Mesothelial cell of epicardium (in vitro differentiated cells): Measurements from ENCODE around the gene KLHL2. TPM values are rescaled to one million over a fixed set of nuclear protein-coding genes. Genes with fewer than 3 reads are reported as not detected.
"Not testable (repeated sequence)": the region's sequence is repeated elsewhere in the genome, so short reads cannot be mapped to it uniquely, and the experiment has no call there.

Experiments used
- DNase-seq, 2 experiments: peaks; one replicate each; pipeline ENCODE4 v3.0.0; 2021; ENCODE audit warnings: low spot score in 2 of 2; ENCODE audit not compliant: unreplicated experiment in 2 of 2
- H3K27ac Mint-ChIP-seq: 2 replicates; pipeline ENCODE4 v1.8.0; 2021; ENCODE audit warnings: mixed read lengths
- H3K27me3 Mint-ChIP-seq: 2 replicates; pipeline ENCODE4 v1.8.0; 2021; ENCODE audit warnings: low read depth, mixed read lengths
- H3K36me3 Mint-ChIP-seq: 2 replicates; pipeline ENCODE4 v1.8.0; 2021; ENCODE audit warnings: mixed read lengths
- H3K4me1 Mint-ChIP-seq: 2 replicates; pipeline ENCODE4 v1.8.0; 2021; ENCODE audit warnings: mixed read lengths
- H3K4me3 Mint-ChIP-seq: 2 replicates; pipeline ENCODE4 v1.8.0; 2021; ENCODE audit warnings: mild to moderate bottlenecking, moderate library complexity, mixed read lengths
- H3K9me3 Mint-ChIP-seq: 2 replicates; pipeline ENCODE4 v1.8.0; 2021; ENCODE audit warnings: mixed read lengths
- total RNA-seq: library from RNA; stranded (reverse); gene quantifications from 3 replicates; pipeline ENCODE4 v1.2.1, GENCODE V29; 2021
- TF ChIP-seq, protein P1 (sequence below): fragments of 200-600 bp; sonication (generic); IDR thresholded peaks from one replicate; pipeline ENCODE4 v1.5.0; 2021; ENCODE audit warnings: antibody characterized with exemption; ENCODE audit not compliant: unreplicated experiment

The KLHL2 gene
- total RNA-seq, 1 donor from 2014 or later, result 9.9 TPM

DNA sequence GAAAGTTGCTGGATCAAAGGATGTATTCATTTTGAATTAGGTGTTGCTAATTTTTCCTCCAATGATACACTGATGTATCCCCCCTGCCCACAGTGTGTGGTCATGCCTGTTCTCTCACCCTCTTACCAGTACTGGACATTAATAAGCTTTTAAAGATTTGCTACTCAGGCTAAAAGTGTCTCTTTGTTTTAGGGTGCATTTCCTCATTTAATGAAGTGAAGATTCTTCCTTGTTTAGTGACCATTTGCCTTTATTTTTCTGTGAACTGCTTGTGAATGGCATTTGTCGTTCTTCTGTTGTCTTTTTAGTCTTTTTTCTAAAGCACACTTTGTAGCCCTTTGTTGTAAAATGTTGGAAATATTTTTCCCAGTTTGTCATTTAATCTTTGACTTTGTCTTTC, 125.1 kb downstream of the KLHL2 start:
- Mint-ChIP-seq H3K4me1 (peaks cover 39% of the 10 kb centered on the region), H3K27ac (peak overlapping the region; percentile 68), H3K4me3 (peak overlapping the region; percentile 61), H3K36me3 (peaks cover 2% of the 10 kb centered on the region), H3K9me3 (no peaks in the 10 kb centered on the region), H3K27me3 (no peaks in the 10 kb centered on the region)
- no peak for DNase-seq
- TF ChIP-seq, protein P1, sequence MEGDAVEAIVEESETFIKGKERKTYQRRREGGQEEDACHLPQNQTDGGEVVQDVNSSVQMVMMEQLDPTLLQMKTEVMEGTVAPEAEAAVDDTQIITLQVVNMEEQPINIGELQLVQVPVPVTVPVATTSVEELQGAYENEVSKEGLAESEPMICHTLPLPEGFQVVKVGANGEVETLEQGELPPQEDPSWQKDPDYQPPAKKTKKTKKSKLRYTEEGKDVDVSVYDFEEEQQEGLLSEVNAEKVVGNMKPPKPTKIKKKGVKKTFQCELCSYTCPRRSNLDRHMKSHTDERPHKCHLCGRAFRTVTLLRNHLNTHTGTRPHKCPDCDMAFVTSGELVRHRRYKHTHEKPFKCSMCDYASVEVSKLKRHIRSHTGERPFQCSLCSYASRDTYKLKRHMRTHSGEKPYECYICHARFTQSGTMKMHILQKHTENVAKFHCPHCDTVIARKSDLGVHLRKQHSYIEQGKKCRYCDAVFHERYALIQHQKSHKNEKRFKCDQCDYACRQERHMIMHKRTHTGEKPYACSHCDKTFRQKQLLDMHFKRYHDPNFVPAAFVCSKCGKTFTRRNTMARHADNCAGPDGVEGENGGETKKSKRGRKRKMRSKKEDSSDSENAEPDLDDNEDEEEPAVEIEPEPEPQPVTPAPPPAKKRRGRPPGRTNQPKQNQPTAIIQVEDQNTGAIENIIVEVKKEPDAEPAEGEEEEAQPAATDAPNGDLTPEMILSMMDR, result no peak

DNA sequence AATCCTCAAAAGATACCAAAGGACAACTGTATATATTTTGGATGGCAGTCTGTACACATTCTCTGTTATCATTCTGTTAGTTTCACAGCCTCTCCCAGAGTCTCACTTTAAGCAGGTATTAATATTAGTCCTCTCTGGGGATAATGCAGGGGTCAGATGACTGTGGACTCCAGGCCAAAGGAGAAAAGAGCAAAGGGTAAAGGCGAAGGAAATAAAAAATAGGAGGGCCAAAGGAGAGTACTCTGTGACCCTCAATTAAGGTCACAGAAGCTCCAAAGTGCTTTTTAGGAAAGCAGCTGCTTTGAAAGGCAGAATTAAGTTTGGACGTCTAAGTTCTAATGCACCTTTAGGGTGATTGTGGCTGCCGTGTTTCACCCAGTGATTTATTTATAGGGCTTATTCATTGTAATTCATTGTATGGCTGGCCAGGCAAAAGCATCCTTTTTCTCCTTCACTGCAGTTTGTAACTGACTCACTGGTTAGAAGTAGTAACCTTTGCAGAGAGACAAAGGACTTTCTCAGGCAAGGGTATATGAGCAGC, 127.9 kb downstream of the KLHL2 start:
- no peaks in the 10 kb centered on the region for H3K27me3 Mint-ChIP-seq
- no peaks in the 10 kb centered on the region for H3K9me3 Mint-ChIP-seq
- H3K27ac Mint-ChIP-seq, result peak overlapping the region; percentile 49
- TF ChIP-seq, protein P1, result no peak
- H3K36me3 Mint-ChIP-seq, result peaks cover 8% of the 10 kb centered on the region
- DNase-seq, result no peak
- no peak overlapping the region for H3K4me3 Mint-ChIP-seq
- peaks cover 35% of the 10 kb centered on the region for H3K4me1 Mint-ChIP-seq

DNA sequence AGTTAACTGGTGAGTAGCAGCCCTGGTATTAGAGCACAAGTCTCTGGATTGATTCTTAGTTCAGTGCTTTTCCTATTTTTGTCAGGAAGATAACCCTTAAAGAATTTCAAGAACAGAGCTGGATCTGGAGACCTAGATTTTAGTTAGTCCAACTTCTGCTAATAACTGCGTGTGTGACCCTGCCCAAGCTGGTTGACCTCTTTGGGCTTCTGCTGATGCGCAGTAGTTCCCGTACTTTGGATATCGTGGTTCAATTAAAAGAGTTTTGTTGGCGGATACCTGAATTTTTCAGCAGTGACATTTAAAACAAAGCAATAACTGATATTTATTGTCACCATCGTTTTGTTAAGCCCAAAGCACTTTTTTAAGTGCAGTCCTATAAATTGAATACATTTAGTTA, 129.4 kb downstream of the KLHL2 start:
- TF ChIP-seq, protein P1, result no peak
- H3K9me3 Mint-ChIP-seq, result no peaks in the 10 kb centered on the region
- H3K4me3 Mint-ChIP-seq, result no peak overlapping the region
- H3K4me1 Mint-ChIP-seq, result peaks cover 22% of the 10 kb centered on the region
- peaks cover 12% of the 10 kb centered on the region for H3K36me3 Mint-ChIP-seq
- no peaks in the 10 kb centered on the region for H3K27me3 Mint-ChIP-seq
- peak overlapping the region; percentile 15 for H3K27ac Mint-ChIP-seq
- DNase-seq, result no peak

DNA sequence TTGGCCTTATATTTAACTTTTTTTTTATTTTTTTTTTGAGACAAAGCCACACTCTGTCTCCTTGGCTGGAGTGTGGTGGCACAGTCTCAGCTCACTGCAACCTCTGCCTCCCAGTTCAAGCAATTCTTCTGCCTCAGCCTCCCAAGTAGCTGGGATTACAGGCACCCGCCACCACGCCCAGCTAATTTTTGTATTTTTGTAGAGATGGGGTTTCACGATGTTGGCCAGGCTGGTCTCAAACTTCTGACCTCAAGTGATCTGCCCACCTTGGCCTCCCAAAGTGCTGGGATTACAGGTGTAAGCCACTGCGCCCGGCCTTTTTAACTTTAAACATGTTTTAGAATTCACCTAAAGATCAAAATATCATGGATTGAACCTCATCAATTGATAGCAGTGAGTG, 135.0 kb downstream of the KLHL2 start:
- H3K4me3 Mint-ChIP-seq, H3K27me3 Mint-ChIP-seq, DNase-seq, H3K27ac Mint-ChIP-seq, H3K9me3 Mint-ChIP-seq, H3K4me1 Mint-ChIP-seq: not testable (repeated sequence)
- peaks cover 13% of the 10 kb centered on the region for H3K36me3 Mint-ChIP-seq

DNA sequence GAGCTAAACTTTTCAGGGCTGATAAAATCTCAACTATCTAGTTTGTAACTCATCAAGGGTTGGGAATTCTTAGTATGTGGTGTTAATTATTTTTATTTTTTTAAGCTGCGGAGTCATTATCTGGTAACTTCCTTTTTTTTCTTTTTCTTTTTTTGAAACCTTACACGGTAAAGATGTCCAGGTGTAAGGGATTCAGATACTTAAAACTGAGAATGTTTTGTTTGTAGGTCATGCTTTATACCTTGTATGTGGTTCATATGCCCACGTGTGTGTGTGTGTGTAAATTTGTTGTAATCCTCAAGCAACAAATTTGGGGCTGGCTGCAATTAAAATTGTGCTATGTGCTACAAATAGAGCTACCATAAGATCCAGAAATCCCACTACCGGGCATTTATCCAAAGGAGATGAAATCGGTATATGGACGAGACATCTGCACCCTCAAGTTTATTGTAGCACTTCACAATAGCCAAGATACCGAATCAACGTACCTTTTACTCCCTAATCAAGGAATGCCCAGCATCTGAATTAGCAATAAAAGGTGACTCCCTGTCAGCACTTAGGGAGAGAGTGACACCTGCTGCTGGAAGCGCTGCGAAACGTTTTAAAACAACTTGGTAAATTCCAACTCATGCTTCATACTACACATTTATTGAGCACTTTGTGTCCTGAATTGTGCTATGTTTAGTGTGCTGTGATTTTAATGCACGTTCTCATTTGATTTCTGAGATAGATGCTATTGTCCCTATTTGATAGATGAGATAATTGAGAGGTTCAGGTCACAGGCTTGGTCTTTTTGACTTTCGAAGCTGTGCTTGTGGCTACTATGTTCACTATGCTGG, 136.2 kb downstream of the KLHL2 start:
- no peaks in the 10 kb centered on the region for H3K4me1 Mint-ChIP-seq
- no peaks in the 10 kb centered on the region for H3K9me3 Mint-ChIP-seq
- no peak for DNase-seq
- H3K36me3 Mint-ChIP-seq, result peaks cover 8% of the 10 kb centered on the region
- no peak overlapping the region for H3K4me3 Mint-ChIP-seq
- TF ChIP-seq, protein P1, result no peak
- H3K27me3 Mint-ChIP-seq, result no peaks in the 10 kb centered on the region
- H3K27ac Mint-ChIP-seq, result peak overlapping the region; percentile 76

DNA sequence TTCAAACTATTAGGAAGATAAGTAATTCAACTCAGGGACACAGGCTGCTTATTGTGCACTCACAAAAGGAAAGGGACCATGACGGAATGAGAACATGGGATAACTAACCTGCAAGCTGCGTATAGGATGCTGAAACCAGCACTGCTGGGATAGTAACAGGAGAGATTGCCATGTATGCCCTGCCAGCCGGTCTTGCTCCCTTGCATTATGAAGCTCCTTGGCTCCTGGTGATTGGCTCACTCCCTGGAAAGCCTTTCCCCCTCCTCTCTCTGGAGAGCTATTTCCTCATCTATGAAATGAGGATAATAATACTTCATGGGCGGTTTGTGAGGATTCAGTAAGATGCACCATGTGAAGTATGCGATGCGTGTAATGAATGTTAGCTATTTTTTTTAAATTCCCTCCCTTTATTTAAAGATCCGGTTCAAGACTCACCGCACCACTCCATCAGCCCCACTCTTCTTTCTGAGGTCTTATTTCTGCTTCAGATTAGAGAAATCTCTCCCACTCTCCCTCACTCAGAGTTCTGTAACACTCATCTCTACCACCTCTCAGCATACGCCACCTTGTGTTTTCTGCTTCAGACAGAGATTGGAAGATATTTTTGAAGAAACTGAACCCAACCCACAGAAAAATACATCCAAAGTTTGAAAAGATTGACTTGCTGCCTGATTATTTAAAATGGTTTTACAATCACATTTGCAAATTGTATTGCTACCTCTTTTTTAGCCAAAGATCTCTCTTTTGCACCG, 138.5 kb downstream of the KLHL2 start:
- peaks cover 3% of the 10 kb centered on the region for H3K36me3 Mint-ChIP-seq
- no peak overlapping the region for H3K27ac Mint-ChIP-seq
- DNase-seq, result no peak
- H3K4me1 Mint-ChIP-seq, result no peaks in the 10 kb centered on the region
- no peaks in the 10 kb centered on the region for H3K27me3 Mint-ChIP-seq
- no peaks in the 10 kb centered on the region for H3K9me3 Mint-ChIP-seq
- no peak overlapping the region for H3K4me3 Mint-ChIP-seq
- TF ChIP-seq, protein P1, result no peak
